Suprapubic skin (tissue), 3 donors: ENCODE data around the gene ARHGAP32.

Experiments used
- EP300 ChIP-seq: sonication (generic); formaldehyde crosslinking; IDR thresholded peaks from one replicate; pipeline ENCODE4 v1.6.1; 2017; ENCODE audit warnings: antibody characterized with exemption
- TF ChIP-seq, protein P1 (sequence below), 2 donors: fragments of 200-600 bp in 1 of 2; fragments of 450-650 bp in 1 of 2; sonication (generic) in 1 of 2; IDR thresholded peaks; one replicate each; pipeline ENCODE4 v1.5.1; 2016 to 2019; ENCODE audit warnings: antibody characterized with exemption in 2 of 2, mild to moderate bottlenecking in 1 of 2, moderate library complexity in 1 of 2

DNA sequence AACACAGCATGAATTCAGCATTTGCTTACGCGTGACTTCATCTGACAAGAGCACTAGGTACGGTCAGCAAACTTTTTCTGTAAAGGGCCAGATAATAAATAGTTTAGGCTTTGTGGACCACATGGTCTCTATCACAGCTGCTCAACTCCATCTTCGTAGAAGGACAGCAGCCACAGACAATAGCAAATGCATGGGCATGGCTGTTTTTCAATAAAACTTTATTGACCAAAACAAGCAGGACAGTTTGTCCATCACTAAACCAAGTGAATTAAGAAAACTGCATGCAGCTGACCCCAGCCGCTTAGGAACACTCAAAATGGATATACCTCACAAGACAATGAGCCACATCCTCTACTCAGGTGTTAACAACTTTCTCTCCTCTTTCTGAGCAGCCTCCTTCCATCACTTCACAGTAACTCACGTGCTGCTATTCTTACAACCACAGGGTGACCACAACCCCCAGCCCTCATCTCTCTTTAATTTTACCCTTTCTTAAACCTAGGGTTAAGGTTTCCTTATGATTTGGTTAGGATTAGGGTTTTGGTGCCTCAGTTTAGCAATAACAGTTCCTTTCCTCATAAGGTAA, 22.7 kb upstream of the ARHGAP32 start:
- TF ChIP-seq, protein P1, sequence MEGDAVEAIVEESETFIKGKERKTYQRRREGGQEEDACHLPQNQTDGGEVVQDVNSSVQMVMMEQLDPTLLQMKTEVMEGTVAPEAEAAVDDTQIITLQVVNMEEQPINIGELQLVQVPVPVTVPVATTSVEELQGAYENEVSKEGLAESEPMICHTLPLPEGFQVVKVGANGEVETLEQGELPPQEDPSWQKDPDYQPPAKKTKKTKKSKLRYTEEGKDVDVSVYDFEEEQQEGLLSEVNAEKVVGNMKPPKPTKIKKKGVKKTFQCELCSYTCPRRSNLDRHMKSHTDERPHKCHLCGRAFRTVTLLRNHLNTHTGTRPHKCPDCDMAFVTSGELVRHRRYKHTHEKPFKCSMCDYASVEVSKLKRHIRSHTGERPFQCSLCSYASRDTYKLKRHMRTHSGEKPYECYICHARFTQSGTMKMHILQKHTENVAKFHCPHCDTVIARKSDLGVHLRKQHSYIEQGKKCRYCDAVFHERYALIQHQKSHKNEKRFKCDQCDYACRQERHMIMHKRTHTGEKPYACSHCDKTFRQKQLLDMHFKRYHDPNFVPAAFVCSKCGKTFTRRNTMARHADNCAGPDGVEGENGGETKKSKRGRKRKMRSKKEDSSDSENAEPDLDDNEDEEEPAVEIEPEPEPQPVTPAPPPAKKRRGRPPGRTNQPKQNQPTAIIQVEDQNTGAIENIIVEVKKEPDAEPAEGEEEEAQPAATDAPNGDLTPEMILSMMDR (IDR thresholded peaks at IDR 0.05): no peak
- no peak for TF ChIP-seq EP300
